Adrenal gland (tissue), 5 donors: ENCODE results near the gene TOR1B.

Experiments used
- POLR2A ChIP-seq, 2 donors: fragments of 450-650 bp; IDR thresholded peaks; one replicate each; pipeline ENCODE4 v1.6.1; 2017; ENCODE audit warnings: antibody characterized with exemption in 2 of 2, mild to moderate bottlenecking in 2 of 2, moderate library complexity in 1 of 2
- TF ChIP-seq, protein P1 (sequence below), 6 experiments: fragments of 450-650 bp in 4 of 6; fragments of 200-600 bp in 2 of 6; sonication (generic) in 1 of 6; IDR thresholded peaks; 1 replicate in 5 of 6; 2 replicates in 1 of 6; pipeline versions ENCODE4 v1.5.1 to v1.8.0; 2016 to 2021; ENCODE audit warnings: antibody characterized with exemption in 6 of 6, mild to moderate bottlenecking in 2 of 6, moderate library complexity in 1 of 6
- donor health status: DM: no; HTN: no; CAD: no.

DNA sequence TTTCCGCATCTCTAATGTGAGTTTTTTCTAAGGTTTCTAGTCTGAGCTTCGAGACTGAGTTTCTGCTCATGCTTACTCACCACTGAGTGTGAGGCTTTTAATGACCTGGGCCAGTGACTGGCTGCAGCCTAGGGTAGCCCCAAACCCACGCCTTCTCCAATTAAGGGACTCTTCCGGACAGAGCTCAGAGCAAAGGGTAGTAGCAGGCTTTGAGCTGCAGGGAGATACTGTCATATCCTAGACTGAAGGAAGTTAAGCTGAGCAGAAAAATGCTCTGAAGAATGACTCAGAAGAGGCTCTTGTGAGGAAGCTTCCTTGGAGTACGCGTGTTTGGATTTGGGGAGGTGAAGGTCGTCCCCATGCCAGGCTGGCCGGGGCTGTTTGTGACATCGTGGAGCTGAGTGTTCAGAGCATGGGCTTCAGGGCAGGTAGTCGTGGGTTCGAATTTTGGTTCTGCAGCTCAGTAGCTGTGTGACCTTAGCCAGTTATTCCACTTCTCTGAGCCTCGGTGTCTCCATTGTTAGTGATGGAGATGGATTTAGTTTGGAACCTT, 35.8 kb downstream of the TOR1B start:
- TF ChIP-seq POLR2A (IDR thresholded peaks at IDR 0.05): peak in 1 of 2 donors; percentile 64
- TF ChIP-seq, protein P1, sequence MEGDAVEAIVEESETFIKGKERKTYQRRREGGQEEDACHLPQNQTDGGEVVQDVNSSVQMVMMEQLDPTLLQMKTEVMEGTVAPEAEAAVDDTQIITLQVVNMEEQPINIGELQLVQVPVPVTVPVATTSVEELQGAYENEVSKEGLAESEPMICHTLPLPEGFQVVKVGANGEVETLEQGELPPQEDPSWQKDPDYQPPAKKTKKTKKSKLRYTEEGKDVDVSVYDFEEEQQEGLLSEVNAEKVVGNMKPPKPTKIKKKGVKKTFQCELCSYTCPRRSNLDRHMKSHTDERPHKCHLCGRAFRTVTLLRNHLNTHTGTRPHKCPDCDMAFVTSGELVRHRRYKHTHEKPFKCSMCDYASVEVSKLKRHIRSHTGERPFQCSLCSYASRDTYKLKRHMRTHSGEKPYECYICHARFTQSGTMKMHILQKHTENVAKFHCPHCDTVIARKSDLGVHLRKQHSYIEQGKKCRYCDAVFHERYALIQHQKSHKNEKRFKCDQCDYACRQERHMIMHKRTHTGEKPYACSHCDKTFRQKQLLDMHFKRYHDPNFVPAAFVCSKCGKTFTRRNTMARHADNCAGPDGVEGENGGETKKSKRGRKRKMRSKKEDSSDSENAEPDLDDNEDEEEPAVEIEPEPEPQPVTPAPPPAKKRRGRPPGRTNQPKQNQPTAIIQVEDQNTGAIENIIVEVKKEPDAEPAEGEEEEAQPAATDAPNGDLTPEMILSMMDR (IDR thresholded peaks at IDR 0.05): no peak
